Measurements from ENCODE around the gene CPVL. TPM values are rescaled to one million over a fixed set of nuclear protein-coding genes. Genes with fewer than 3 reads are reported as not detected.

CPVL gene
- total and polyA plus RNA-seq, 2 donors (not counting 1 experiment from before 2014, with no cell fraction given) = 2.6 TPM; not detected in 1

GRCh38 chr7:29190349-29191045, 44.2 kb upstream of the CPVL start:
- Histone ChIP-seq H4K20me1 (ENCODE audit: control insufficient read depth, insufficient read depth, low read length, poor library complexity, severe bottlenecking) (no peaks in the 10 kb centered on the region), H3K27me3 (replicated peaks in 1 of 4; ENCODE audit: control extremely low read depth in 1 of 4, control insufficient read depth in 3 of 4, insufficient read depth in 4 of 4, low read length in 3 of 4) (peaks cover 0 to 21% (median 10%) of the 10 kb centered on the region in 4 experiments), H3K27ac (ENCODE audit: low read length in 2 of 2) (no peak overlapping the region), H3K9me3 (ENCODE audit: control extremely low read depth in 1 of 3, control insufficient read depth in 2 of 3, insufficient read depth in 1 of 3, low read length in 2 of 3) (no peaks in the 10 kb centered on the region), H3K79me2 (ENCODE audit: control insufficient read depth, insufficient read depth, low read length) (no peaks in the 10 kb centered on the region), H2AFZ (ENCODE audit: insufficient read depth, low read depth, low read length, poor library complexity, severe bottlenecking) (no peak overlapping the region), H3K4me1 (ENCODE audit: control insufficient read depth in 2 of 2, insufficient read depth in 2 of 2, low read length in 2 of 2) (peaks cover 11 to 13% of the 10 kb centered on the region in 2 donors), H3K9ac (ENCODE audit: low read length) (no peak overlapping the region), H3K4me2 (replicated peaks; ENCODE audit: low read depth, low read length, poor library complexity, severe bottlenecking) (no peak overlapping the region), H3K4me3 (ENCODE audit: control extremely low read depth in 1 of 5, extremely low read depth in 1 of 5, insufficient read depth in 1 of 5, low read depth in 2 of 5, low read length in 4 of 5) (no peak overlapping the region), H3K36me3 (replicated peaks in 1 of 2; ENCODE audit: control extremely low read depth in 1 of 2, control insufficient read depth in 1 of 2, extremely low read depth in 1 of 2, insufficient read depth in 2 of 2, low read length in 1 of 2) (no peaks in the 10 kb centered on the region)
- intact Hi-C loops (cut with micrococcal nuclease) = no loop called here
- WGBS (ENCODE audit: insufficient coverage) = 95% methylated on average over 3 of the region's 5 CpGs
- DNase-seq (no peak), ATAC-seq (ENCODE audit: low read depth) (no peak)
- ChIA-PET CTCF (interaction anchor here (0.9 to 10.3 kb wide), 9 partner anchors 11 to 268 kb away, joined by 3 to 110 read pairs (median 5); no protein-coding TSS in a partner anchor), POLR2A (no interaction called here)
- peaks cover 36% of the 10 kb centered on the region for H3K27me3 Mint-ChIP-seq
- no peak overlapping the region for H3K4me3 Mint-ChIP-seq
- H3K27ac Mint-ChIP-seq = no peak overlapping the region
- TF ChIP-seq CTCF (IDR thresholded peaks at IDR 0.05) = no peak
- H3K4me1 Mint-ChIP-seq = peaks cover 6% of the 10 kb centered on the region
- no peaks in the 10 kb centered on the region for H3K9me3 Mint-ChIP-seq (ENCODE audit: insufficient read depth)

GRCh38 chr7:29189743-29190201, 43.4 kb upstream of the CPVL start:
- no peaks in the 10 kb centered on the region for H3K4me1 Mint-ChIP-seq
- Histone ChIP-seq H3K36me3 (replicated peaks in 1 of 2; ENCODE audit: control extremely low read depth in 1 of 2, control insufficient read depth in 1 of 2, extremely low read depth in 1 of 2, insufficient read depth in 2 of 2, low read length in 1 of 2) (no peaks in the 10 kb centered on the region), H4K20me1 (ENCODE audit: control insufficient read depth, insufficient read depth, low read length, poor library complexity, severe bottlenecking) (no peaks in the 10 kb centered on the region), H3K9me3 (ENCODE audit: control extremely low read depth in 1 of 3, control insufficient read depth in 2 of 3, insufficient read depth in 1 of 3, low read length in 2 of 3) (no peaks in the 10 kb centered on the region), H3K79me2 (ENCODE audit: control insufficient read depth, insufficient read depth, low read length) (no peaks in the 10 kb centered on the region), H3K27me3 (replicated peaks in 1 of 4; ENCODE audit: control extremely low read depth in 1 of 4, control insufficient read depth in 3 of 4, insufficient read depth in 4 of 4, low read length in 3 of 4) (peaks cover 0 to 14% (median 5%) of the 10 kb centered on the region in 4 experiments), H3K4me3 (ENCODE audit: control extremely low read depth in 1 of 5, extremely low read depth in 1 of 5, insufficient read depth in 1 of 5, low read depth in 2 of 5, low read length in 4 of 5) (no peak overlapping the region), H2AFZ (ENCODE audit: insufficient read depth, low read depth, low read length, poor library complexity, severe bottlenecking) (no peak overlapping the region), H3K4me2 (replicated peaks; ENCODE audit: low read depth, low read length, poor library complexity, severe bottlenecking) (no peak overlapping the region), H3K9ac (ENCODE audit: low read length) (no peak overlapping the region), H3K4me1 (ENCODE audit: control insufficient read depth in 2 of 2, insufficient read depth in 2 of 2, low read length in 2 of 2) (peaks cover 5 to 7% of the 10 kb centered on the region in 2 donors), H3K27ac (ENCODE audit: low read length in 2 of 2) (no peak overlapping the region)
- TF ChIP-seq CTCF (IDR thresholded peaks at IDR 0.05) = peak; percentile 75
- no peak for TF ChIP-seq EZH2 (IDR thresholded peaks at IDR 0.05; ENCODE audit: borderline replicate concordance, insufficient read depth, low read depth, low read length, poor library complexity, severe bottlenecking)
- DNase-seq = peak; percentile 54
- ChIA-PET CTCF (interaction anchor here (0.7 to 10.3 kb wide), 12 partner anchors 10 to 267 kb away, joined by 3 to 110 read pairs (median 4); no protein-coding TSS in a partner anchor), POLR2A (no interaction called here)
- H3K27ac Mint-ChIP-seq = no peak overlapping the region
- intact Hi-C loops (cut with micrococcal nuclease) = loop anchor here (1.0 to 5.0 kb wide), 2 partner anchors 219 to 267 kb away; no protein-coding TSS in a partner anchor
- H3K9me3 Mint-ChIP-seq (ENCODE audit: insufficient read depth) = no peaks in the 10 kb centered on the region
- peaks cover 35% of the 10 kb centered on the region for H3K27me3 Mint-ChIP-seq
- WGBS (ENCODE audit: insufficient coverage) = 4% methylated on average over 12 of the region's 16 CpGs
- H3K4me3 Mint-ChIP-seq = no peak overlapping the region
- no peak for ATAC-seq (ENCODE audit: low read depth)

Data from B cell (primary cell).